Subcutaneous adipose tissue (tissue), 4 donors: Measurements from ENCODE around the gene HSPG2. TPM values are rescaled to one million over a fixed set of nuclear protein-coding genes. Genes with fewer than 3 reads are reported as not detected.

ENCODE experiments used
- CTCF ChIP-seq: fragments of 450-650 bp; IDR thresholded peaks from one replicate; pipeline ENCODE4 v1.5.1; 2016; ENCODE audit warnings: low read depth, mild to moderate bottlenecking, control low read depth, antibody characterized with exemption, moderate library complexity
- total RNA-seq, 4 donors: library from RNA; depleted of rRNA; stranded (reverse); fragments of >200 nt; gene quantifications; one replicate each; pipeline ENCODE4 v1.1.0, GENCODE V29; 2016

HSPG2 gene
- total RNA-seq, 4 donors from 2014 or later: 90.5 to 556 (median 207) TPM

GRCh38 chr1:21867451-21867996, 69.6 kb downstream of the HSPG2 start:
- TF ChIP-seq CTCF: no peak

- TF ChIP-seq CTCF: no peak
Measured at GRCh38 chr1:21866707-21867043, 70.4 kb downstream of the HSPG2 start.

GRCh38 chr1:21865943-21866706, 71.0 kb downstream of the HSPG2 start:
- TF ChIP-seq CTCF: no peak

- TF ChIP-seq CTCF: no peak
Measured at GRCh38 chr1:21865609-21865942, 71.5 kb downstream of the HSPG2 start.

- no peak for TF ChIP-seq CTCF
Measured at GRCh38 chr1:21864730-21865129, 72.4 kb downstream of the HSPG2 start.

GRCh38 chr1:21863981-21864380, 73.1 kb downstream of the HSPG2 start:
- no peak for TF ChIP-seq CTCF

GRCh38 chr1:21861602-21862429, 75.3 kb downstream of the HSPG2 start:
- TF ChIP-seq CTCF: no peak
